Esophagus muscularis mucosa (tissue), 4 donors: Measurements from ENCODE around the gene PCSK6. TPM values are rescaled to one million over a fixed set of nuclear protein-coding genes. Genes with fewer than 3 reads are reported as not detected.

Experiments
- DNase-seq: peaks from one replicate; pipeline ENCODE4 v3.0.0-alpha.2; 2017; ENCODE audit errors: extremely low spot score
- H3K27ac ChIP-seq, 4 donors: fragments of 200-600 bp; sonication (generic); replicated peaks in 1 of 4; 1 replicate in 3 of 4; 2 replicates in 1 of 4; pipeline ENCODE4 v1.5.1; 2016 to 2019; ENCODE audit warnings: mild to moderate bottlenecking in 1 of 4
- H3K27me3 ChIP-seq, 4 donors: fragments of 200-600 bp; sonication (generic); one replicate each; pipeline versions ENCODE4 v1.5.1 to v1.6.0; 2016 to 2019
- H3K36me3 ChIP-seq, 4 donors: fragments of 200-600 bp; sonication (generic); one replicate each; pipeline ENCODE4 v1.5.1; 2016 to 2019
- H3K4me1 ChIP-seq, 4 donors: fragments of 200-600 bp; sonication (generic); one replicate each; pipeline ENCODE4 v1.5.1; 2016 to 2019
- H3K4me3 ChIP-seq, 4 donors: fragments of 200-600 bp; sonication (generic); 1 replicate in 2 of 4; 2 replicates in 2 of 4; pipeline ENCODE4 v1.5.1; 2016 to 2019; ENCODE audit warnings: mild to moderate bottlenecking in 4 of 4, moderate library complexity in 1 of 4
- H3K9me3 ChIP-seq, 4 donors: fragments of 200-600 bp; sonication (generic); 1 replicate in 3 of 4; 2 replicates in 1 of 4; pipeline ENCODE4 v1.5.1; 2016 to 2019
- EP300 ChIP-seq: sonication (generic); formaldehyde crosslinking; IDR thresholded peaks from one replicate; pipeline ENCODE4 v1.6.1; 2017; ENCODE audit warnings: antibody characterized with exemption
- POLR2A ChIP-seq: fragments of 450-650 bp; IDR thresholded peaks from one replicate; pipeline ENCODE4 v1.6.1; 2017; ENCODE audit warnings: antibody characterized with exemption, moderate library complexity, mild to moderate bottlenecking, low read depth
- POLR2AphosphoS5 ChIP-seq, 2 donors: sonication (generic); formaldehyde crosslinking; IDR thresholded peaks; one replicate each; pipeline ENCODE4 v1.6.1; 2017; ENCODE audit warnings: antibody characterized with exemption in 2 of 2
- WGBS: methylation state at CpG from one replicate; pipeline ENCODE4 v1.1.5; 2018; 5-methylcytosine and 5-hydroxymethylcytosine counted together
- intact Hi-C: fragments of 100-400 bp; cut with DNase I; formaldehyde crosslinking; loops from one replicate; pipeline ENCODE4 v1.15.1; 2023
- total RNA-seq, 4 donors: library from RNA; depleted of rRNA; stranded (reverse); fragments of >200 nt; gene quantifications; one replicate each; pipeline versions ENCODE4 v1.1.0 to v1.2.1, GENCODE V29; 2016
- TF ChIP-seq, protein P1 (sequence below), 3 experiments: fragments of 200-600 bp in 2 of 3; fragments of 450-650 bp in 1 of 3; sonication (generic) in 2 of 3; IDR thresholded peaks; one replicate each; pipeline ENCODE4 v1.5.1; 2017 to 2019; ENCODE audit warnings: antibody characterized with exemption in 3 of 3, mild to moderate bottlenecking in 2 of 3, moderate library complexity in 1 of 3

Gene PCSK6
- total RNA-seq, 4 donors from 2014 or later = 13.6 to 24.1 (median 15.3) TPM

DNA sequence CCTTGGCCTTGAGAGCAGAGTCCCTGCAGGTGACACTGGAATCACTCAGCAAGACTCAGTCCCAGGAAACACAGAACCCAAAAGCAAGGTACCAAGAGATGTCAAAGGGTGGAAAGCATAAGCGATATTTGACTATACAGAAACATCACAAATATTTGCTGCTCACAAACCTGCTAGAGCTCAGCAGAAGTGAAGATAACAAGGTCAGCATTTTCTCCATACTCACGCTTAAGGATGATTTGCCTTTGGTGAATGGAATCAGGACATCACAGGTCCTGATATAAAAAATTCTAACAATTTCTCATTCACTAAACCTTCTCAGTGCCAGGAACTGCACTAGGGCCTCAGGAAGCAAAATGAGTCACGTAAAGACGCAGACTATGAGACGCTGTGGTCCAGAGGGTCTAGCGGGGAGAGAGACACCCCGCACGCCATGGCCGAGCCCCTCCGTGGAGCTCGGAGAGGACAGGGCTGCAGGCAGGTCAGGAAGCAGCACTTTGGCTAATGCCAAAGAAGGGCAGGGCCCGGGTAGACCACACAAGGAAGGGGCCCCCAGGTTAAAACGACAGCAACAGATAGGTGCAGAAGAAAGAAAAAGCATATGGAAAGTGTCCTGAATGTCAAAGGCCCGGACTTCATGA lies 10.7 kb downstream of the PCSK6 start:
- no peak for TF ChIP-seq POLR2A
- Histone ChIP-seq H3K36me3 (no peaks in the 10 kb centered on the region), H3K4me3 (no peak overlapping the region), H3K27ac (no peak overlapping the region), H3K9me3 (no peaks in the 10 kb centered on the region), H3K27me3 (peaks cover 0 to 4% (median 0%) of the 10 kb centered on the region in 4 donors), H3K4me1 (peaks cover 0 to 15% (median 0%) of the 10 kb centered on the region in 4 donors)
- 85% methylated on average over 14 of the region's 14 CpGs for WGBS
- DNase-seq = no peak
- intact Hi-C loops = no loop called here

DNA sequence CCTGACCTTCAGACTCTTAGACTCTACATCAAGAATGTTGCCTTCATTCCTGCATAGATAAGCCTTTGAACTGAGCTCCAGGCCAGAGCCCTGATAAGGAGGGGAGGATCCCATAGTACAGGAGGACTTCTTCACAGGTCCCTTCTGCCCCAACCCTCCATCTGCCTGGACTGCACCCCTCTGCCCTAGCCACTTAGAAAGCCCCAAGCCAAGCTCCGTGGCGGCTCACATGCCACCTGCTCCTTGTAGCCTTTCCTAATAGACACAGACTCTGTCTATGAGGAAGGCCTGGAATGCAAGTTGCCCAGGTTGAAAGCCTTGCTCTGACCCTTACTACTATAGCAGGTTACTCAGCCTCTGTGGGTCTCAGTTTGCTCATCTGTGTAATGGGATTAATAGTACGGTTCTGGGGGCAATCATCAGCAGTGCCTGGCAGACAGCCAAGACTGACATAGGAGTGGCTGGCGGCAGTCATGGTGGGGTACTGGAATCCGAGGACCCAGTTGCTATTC lies 11.6 kb downstream of the PCSK6 start:
- H3K27me3 ChIP-seq = peaks cover 0 to 4% (median 0%) of the 10 kb centered on the region in 4 donors
- 77% methylated on average over 5 of the region's 5 CpGs for WGBS
- intact Hi-C loops = no loop called here
- TF ChIP-seq POLR2A (no peak), EP300 (no peak), POLR2AphosphoS5 (IDR thresholded peaks at IDR 0.05) (no peak)
- TF ChIP-seq, protein P1, sequence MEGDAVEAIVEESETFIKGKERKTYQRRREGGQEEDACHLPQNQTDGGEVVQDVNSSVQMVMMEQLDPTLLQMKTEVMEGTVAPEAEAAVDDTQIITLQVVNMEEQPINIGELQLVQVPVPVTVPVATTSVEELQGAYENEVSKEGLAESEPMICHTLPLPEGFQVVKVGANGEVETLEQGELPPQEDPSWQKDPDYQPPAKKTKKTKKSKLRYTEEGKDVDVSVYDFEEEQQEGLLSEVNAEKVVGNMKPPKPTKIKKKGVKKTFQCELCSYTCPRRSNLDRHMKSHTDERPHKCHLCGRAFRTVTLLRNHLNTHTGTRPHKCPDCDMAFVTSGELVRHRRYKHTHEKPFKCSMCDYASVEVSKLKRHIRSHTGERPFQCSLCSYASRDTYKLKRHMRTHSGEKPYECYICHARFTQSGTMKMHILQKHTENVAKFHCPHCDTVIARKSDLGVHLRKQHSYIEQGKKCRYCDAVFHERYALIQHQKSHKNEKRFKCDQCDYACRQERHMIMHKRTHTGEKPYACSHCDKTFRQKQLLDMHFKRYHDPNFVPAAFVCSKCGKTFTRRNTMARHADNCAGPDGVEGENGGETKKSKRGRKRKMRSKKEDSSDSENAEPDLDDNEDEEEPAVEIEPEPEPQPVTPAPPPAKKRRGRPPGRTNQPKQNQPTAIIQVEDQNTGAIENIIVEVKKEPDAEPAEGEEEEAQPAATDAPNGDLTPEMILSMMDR (IDR thresholded peaks at IDR 0.05) = no peak
- no peak overlapping the region for H3K27ac ChIP-seq
- H3K4me3 ChIP-seq = no peak overlapping the region
- H3K36me3 ChIP-seq = no peaks in the 10 kb centered on the region
- H3K9me3 ChIP-seq = no peaks in the 10 kb centered on the region
- no peak for DNase-seq
- peaks cover 0 to 8% (median 0%) of the 10 kb centered on the region in 4 donors for H3K4me1 ChIP-seq

DNA sequence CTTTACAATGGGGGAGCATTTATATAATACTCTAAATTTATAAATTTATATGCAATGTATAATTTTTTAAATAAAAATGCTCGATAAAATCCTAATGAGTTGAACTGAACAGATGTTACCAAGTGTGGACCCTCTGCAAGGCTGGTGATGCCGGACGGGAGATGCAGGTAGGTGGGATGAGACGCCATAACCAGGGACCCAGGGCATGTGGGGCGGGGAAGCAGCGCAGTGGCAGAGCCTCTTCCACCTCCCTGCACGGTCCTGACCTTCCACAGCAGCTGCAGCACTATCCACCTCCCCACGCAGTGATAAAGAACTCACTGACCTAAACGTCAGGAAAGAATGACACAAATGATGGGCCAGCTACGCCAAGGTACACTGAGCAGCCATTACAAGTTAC lies 12.8 kb downstream of the PCSK6 start:
- no peak for DNase-seq
- TF ChIP-seq POLR2A (no peak), EP300 (no peak), POLR2AphosphoS5 (IDR thresholded peaks at IDR 0.05) (no peak)
- TF ChIP-seq, protein P1 (IDR thresholded peaks at IDR 0.05) = no peak
- no peaks in the 10 kb centered on the region for H3K9me3 ChIP-seq
- no peak overlapping the region for H3K4me3 ChIP-seq
- peaks cover 0 to 4% (median 0%) of the 10 kb centered on the region in 4 donors for H3K27me3 ChIP-seq
- WGBS = 85% methylated on average over 10 of the region's 10 CpGs
- peaks cover 0 to 8% (median 0%) of the 10 kb centered on the region in 4 donors for H3K4me1 ChIP-seq
- no peak overlapping the region for H3K27ac ChIP-seq
- no peaks in the 10 kb centered on the region for H3K36me3 ChIP-seq
- intact Hi-C loops = no loop called here

DNA sequence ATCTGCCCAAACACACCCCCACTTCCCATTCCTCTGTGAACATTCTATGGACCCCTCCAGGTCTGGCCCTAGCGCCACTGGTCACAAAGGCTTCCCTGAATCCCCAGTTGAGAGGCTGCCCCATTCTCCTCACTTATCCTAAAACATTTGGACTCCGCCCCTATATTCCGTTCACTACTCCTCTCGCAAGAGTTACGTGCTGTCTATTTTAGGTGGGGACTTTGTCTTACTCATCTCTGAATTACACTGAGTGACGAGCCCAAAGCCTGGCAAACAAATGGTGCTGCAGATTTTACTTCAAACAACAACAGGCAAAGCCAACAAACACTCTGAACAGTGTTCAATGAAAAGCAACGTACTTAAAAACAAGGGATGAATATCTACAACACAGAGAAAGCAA lies 14.5 kb downstream of the PCSK6 start:
- Histone ChIP-seq H3K27me3 (peaks cover 0 to 4% (median 0%) of the 10 kb centered on the region in 4 donors), H3K4me1 (peaks cover 0 to 8% (median 0%) of the 10 kb centered on the region in 4 donors), H3K36me3 (no peaks in the 10 kb centered on the region), H3K27ac (no peak overlapping the region), H3K9me3 (no peaks in the 10 kb centered on the region), H3K4me3 (no peak overlapping the region)
- intact Hi-C loops = no loop called here
- 70% methylated on average over 7 of the region's 7 CpGs for WGBS
- DNase-seq = no peak
- TF ChIP-seq, protein P1 (IDR thresholded peaks at IDR 0.05) = no peak
- TF ChIP-seq EP300 (no peak), POLR2A (no peak), POLR2AphosphoS5 (IDR thresholded peaks at IDR 0.05) (no peak)

DNA sequence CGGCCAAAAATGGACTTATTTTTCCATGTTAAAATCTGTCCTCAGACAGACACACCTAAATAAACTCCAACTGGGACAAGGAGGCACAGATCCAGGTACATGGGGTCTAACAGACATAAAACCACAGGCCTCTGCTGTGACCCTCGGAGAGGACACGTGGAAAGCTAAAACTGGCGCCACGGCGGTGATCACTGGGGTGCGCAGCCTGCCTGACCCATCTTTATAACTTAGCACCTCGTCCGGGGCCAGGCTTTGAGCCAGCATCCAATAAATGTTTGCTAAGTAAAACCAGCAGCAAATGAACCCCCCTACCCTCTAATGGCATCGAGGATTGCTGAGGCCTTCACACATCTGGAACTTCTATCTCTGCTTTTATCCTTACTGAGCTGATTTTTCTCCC lies 15.3 kb downstream of the PCSK6 start:
- TF ChIP-seq POLR2A (no peak), EP300 (no peak), POLR2AphosphoS5 (IDR thresholded peaks at IDR 0.05) (no peak)
- TF ChIP-seq, protein P1 (IDR thresholded peaks at IDR 0.05) = no peak
- Histone ChIP-seq H3K4me3 (no peak overlapping the region), H3K4me1 (peaks cover 0 to 8% (median 3%) of the 10 kb centered on the region in 4 donors), H3K9me3 (no peaks in the 10 kb centered on the region), H3K27me3 (peaks cover 0 to 4% (median 0%) of the 10 kb centered on the region in 4 donors), H3K36me3 (no peaks in the 10 kb centered on the region), H3K27ac (no peak overlapping the region)
- intact Hi-C loops = no loop called here
- no peak for DNase-seq
- 94% methylated on average over 8 of the region's 10 CpGs for WGBS
